VCaP (cell line): ENCODE data around the gene BCL2.

Experiments
- H3K27ac ChIP-seq: fragments of 450-650 bp; 2 replicates; pipeline ENCODE4 v1.5.1; 2017
- TF ChIP-seq, protein P1 (sequence below): fragments of 450-650 bp; conservative IDR thresholded peaks from 2 replicates; pipeline ENCODE4 v1.5.1; 2017; ENCODE audit warnings: mild to moderate bottlenecking, moderate library complexity

Gene BCL2

DNA sequence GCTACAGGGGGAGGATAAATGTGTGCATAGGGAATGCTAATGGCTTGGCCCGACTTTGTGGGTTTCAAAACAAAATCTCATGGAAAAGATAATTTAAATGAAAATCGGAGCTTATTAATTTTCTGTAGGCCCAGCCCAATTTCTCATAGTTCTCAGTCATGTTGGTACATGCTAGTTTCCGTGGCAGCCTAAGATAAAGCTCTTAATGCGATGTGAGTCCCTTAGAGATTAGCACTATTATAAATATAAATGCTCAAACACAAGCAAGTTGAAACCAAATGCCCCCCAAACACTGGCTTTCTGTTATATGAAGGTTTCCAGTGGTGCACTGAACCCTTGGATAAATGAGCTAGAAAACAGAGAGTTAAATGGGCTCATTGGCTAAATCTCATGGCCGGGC lies 168.0 kb downstream of the BCL2 start:
- H3K27ac ChIP-seq = no peak overlapping the region
- TF ChIP-seq, protein P1, sequence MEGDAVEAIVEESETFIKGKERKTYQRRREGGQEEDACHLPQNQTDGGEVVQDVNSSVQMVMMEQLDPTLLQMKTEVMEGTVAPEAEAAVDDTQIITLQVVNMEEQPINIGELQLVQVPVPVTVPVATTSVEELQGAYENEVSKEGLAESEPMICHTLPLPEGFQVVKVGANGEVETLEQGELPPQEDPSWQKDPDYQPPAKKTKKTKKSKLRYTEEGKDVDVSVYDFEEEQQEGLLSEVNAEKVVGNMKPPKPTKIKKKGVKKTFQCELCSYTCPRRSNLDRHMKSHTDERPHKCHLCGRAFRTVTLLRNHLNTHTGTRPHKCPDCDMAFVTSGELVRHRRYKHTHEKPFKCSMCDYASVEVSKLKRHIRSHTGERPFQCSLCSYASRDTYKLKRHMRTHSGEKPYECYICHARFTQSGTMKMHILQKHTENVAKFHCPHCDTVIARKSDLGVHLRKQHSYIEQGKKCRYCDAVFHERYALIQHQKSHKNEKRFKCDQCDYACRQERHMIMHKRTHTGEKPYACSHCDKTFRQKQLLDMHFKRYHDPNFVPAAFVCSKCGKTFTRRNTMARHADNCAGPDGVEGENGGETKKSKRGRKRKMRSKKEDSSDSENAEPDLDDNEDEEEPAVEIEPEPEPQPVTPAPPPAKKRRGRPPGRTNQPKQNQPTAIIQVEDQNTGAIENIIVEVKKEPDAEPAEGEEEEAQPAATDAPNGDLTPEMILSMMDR = no peak

DNA sequence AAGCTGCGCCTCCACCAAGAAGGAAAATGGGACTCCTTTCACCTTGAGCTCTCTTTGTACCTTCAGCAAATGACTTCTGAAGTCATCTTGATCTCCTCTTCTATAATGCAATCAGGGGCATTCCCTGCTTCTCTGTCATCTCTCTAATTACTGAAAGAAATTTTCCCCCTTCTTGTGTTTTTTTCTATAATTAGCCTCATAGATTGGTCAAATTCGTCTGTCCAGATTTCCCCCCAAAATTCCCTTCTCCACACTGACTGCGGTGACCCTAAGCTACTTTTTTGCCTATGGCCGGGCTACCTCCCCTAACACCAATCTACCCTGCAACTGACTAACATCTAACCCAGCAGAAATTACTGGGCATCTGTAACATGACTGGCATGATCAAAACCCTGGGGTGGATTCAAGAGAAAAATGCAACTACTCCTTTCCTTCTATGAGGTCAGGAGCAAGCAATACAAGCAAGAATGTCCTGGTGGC lies 168.6 kb downstream of the BCL2 start:
- no peak overlapping the region for H3K27ac ChIP-seq
- TF ChIP-seq, protein P1 = no peak

DNA sequence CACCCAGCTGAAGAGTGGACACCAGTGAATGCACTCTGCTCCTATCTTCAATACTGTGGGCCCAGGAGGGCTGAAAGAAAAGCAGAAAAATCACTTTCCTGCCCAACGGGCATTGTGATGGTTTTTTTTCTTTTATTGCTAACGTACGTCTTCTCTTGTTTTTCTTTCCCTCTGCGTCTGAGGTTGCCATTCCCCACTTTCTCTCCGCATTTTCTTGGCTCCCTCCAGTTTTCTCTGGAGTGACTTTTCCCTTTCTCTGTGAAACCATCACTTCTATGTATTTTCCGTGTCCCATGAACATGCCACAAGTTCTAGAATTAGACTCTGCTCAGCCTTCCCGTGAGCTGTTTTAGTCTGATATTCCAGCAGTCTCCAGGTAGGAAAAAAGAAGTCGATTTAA lies 169.2 kb downstream of the BCL2 start:
- no peak overlapping the region for H3K27ac ChIP-seq
- TF ChIP-seq, protein P1 = no peak

DNA sequence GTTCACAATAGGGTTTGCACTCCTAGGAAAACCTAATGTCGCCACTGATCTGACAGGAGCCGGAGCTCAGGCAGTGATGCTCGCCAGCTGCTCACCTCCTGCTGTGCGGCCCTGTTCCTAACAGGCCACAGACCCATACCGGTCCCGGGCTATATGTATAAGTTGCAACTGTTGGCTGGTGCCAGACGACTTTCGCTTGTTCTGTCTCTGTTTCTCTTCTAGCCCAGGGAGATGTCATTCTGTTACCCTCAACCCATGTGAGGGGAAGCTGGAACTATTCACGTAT lies 170.3 kb downstream of the BCL2 start:
- TF ChIP-seq, protein P1 = no peak
- H3K27ac ChIP-seq = no peak overlapping the region

DNA sequence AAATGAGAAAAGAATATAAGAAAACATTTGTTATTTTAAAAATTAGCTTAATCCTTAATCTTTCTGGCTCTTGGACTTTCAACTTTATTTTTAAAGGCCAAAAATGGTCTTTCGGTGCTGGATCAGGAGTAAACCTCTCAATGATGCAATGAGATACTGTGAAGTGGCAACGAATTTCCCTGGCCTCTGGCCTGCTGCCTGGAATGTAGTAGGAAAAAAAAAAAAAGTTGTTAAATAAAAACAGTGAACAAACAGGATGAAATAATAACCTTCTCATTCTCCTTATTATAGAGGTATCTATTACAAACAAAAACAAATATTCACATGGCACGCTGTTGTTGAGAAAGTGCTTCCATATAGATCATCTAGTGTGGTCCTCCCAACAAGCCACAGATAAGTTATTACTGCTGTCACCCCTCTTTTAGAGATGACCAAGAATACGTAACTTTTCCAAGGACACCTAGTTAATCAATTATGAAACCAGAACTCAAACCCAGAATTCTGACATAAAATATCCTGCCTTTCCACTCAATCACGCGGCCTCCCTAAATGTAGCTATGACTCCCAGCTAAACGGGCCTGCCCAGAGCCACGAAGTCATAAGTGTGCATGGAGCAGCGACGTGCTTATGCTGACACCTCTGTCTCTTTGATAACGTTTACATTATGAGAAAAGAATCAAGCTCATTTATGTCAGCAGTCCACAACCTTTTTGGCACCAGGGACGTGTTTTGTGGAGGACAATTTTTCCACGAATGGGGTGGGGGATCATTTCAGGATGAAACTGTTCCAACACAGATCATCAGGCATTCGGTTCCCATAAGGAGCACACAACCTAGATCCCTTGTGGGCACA lies 170.9 kb downstream of the BCL2 start:
- H3K27ac ChIP-seq = no peak overlapping the region
- TF ChIP-seq, protein P1 = no peak

DNA sequence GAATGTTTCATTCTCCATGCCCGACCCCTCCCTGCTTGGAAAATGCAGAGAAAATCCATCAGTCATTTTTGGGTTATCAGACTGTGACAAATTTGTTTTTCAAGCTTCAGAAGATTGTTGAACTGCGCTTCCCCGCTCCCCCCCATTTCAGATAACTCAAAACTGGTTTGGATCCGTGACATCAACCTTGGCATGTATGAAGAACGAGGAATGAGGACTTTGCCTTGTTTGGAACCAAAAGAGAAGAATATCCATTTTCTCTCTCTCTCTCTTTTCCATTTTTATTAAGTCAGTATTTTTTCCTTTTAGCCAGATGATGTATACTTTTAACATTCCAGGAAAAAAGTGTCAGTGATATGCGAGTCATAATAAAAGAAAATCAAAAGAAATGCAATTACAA lies 171.6 kb downstream of the BCL2 start:
- TF ChIP-seq, protein P1 = no peak
- no peak overlapping the region for H3K27ac ChIP-seq

DNA sequence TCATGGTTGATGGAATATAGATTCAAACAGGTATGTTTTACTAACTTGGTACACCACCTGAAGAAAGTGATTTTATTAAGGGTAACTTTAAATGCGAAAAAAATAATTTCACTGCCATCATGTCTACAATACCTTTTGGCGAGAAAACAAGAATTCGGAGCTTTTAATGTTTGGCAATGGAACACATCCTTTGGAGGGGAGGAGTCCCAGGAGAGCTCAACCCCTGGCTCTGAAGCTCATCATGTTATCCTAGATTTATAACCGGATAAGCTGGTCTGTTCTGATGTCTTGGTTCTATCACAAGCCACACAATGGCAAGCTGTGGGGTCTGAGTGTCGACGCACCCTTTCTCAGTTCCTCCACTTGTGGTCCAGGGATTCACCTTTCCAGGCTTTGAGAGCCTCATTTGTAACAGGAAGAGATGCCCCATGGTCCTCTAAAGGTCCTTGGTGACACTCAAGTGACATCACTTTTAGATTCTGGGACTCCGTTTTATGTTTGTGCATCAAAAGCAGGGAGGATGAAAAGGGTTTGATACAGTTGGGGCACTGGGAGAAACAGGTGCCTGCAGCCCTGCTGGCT lies 172.7 kb downstream of the BCL2 start:
- no peak overlapping the region for H3K27ac ChIP-seq
- TF ChIP-seq, protein P1 = no peak
